CD4-positive, alpha-beta T cell treated with Interleukin-4 for 1 hour (primary cell): ENCODE data around the gene RUNX2.
A peak's percentile ranks its signal among the peaks of the same experiment; 100 is the strongest.

Experiments
- DNase-seq, 2 donors: peaks; one replicate each; pipeline ENCODE4 v3.0.0-alpha.2; 2020 to 2022

Gene RUNX2

DNA sequence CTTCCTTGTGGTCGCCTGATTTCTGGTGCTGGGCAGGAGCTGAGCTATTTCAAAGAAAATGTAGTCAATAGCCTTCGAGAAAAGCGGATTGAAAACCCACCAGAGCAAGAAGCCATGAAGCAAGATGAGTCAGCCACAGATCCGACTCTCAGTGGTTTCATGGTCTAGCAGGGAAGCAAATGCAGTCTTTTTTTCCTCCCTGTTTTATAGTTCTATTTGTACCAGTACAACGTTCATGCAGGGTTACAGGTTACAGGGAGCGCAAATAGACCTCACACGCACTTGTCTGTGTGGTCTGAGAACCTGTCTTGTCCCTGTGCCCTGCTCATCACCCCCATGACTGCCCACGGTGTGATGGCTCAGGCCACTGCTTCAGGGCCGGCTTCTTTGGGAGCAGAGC lies 359.4 kb downstream of the RUNX2 start:
- no peak for DNase-seq

DNA sequence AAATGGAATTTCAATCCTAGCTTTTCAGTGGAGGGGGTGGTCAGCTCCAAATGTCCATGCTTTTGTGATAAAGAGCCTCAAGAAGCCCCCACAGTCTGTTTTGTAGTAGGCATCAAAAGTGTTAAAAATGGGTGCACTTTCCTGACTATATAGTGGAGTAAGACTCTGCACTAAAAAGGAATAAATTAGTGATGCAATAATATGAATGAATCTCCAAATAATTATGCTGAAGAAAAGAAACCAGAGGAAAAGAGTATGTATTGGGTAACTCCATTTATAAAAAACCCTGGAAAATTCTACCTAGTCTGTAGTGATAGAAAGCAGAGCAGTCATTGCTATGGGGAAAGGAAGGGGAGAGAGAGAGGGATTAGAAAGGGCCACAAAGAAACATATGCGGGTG lies 360.1 kb downstream of the RUNX2 start:
- DNase-seq = no peak

DNA sequence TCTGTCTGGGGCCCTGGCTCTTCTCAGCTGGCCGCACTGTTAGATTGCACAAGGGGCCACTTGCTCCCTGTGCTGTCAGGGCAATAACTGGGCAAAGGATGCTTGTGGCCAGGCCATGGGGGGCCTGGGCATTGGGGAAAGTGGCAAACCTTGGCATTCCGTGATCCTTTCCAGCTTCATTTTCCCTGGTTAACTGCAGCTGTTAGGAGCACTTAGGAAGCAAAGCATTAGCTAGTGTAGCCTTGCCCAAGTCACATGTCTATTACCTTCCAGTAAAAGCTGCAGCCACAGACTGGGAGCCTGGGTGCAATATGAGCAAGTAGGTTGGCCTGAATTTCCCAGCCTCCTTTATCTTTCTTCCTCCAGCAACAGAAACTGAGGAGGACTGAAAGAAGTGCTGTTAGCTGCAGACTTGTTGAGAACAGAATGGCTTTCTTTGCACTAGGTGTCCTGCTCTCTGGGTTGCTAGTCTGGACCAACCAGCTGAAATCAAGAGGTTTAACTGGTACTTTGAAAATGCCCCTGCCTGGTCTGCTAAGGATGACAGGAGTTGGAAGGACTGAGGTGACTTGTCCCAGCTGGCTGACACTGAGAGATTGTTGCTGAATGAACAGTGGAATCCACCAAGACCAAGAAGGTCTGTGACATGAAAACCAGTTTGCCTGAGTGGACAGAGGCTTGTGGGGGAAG lies 361.9 kb downstream of the RUNX2 start:
- DNase-seq = no peak

DNA sequence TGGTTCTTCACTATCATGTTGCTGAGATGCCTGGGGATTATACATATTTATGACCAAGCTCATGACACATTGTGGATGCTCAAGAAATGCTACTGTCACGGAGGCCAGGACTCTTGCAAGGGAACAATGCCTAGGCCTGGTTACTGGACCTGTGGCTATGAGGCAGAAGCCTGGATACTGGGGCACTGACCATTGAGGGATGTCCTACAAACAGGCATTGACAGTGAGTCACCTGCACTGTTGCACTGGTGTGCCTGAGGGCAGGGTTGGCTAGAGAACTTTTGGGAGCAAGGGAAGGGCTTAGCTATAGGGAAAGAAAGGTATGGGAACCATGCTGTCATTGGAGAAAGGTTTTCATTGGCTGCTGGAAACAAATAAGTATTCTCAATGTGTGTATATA lies 362.7 kb downstream of the RUNX2 start:
- DNase-seq = no peak

DNA sequence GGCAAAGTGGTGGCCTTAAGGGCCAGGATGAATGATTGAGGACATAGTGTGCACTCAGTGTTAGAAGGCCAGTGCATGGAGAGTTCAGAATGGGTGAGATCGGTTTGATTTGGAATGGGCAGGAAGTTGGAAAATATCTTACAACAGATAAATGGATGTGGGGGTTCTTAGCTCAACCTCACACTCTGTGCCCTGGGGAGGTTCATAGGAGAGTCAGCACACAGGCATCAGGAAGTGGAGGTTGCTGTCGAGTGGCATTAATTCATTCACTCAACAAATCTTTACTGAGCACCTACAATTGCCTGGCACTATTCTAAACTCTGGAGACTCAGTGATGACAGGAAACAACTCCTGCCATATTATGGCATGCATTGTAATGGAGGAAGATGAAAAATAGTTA lies 363.3 kb downstream of the RUNX2 start:
- DNase-seq = no peak

DNA sequence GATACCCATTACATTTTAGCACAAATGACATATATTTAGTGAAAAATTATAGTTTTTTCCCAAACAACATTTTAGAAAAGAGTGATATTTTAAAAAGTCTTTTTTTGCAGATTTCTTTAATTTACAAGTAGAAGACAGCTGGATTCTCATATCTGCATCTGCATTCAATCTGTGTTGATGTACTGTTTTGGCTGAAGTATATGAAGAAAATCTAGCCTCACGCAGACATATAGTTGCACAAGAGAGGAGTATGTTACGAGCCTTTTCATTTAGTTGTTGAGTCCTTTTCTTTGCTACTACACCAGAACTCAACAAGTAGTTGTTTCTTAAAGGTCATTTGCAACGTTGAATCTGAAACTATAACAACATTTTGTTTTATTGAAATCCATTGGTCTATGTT lies 363.9 kb downstream of the RUNX2 start:
- no peak for DNase-seq

DNA sequence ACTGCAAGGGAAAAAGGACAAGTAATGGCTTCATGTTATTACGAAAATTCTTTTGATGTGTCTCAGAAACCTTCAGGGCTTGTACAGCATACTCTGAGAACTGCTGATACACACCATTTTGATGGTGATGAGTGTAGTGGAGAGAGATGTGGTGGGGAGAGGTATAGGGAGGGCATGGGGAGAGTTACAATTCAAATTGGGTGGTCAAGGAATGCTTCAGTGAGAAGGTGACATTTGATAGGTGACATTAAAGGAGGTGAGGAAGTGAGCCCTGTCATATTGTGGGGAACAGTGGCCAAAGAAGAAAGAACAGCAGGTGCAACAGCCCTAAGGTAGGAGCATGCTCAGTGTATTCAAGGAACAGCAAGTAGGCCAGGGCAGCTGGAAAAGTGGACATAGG lies 368.6 kb downstream of the RUNX2 start:
- DNase-seq = no peak

DNA sequence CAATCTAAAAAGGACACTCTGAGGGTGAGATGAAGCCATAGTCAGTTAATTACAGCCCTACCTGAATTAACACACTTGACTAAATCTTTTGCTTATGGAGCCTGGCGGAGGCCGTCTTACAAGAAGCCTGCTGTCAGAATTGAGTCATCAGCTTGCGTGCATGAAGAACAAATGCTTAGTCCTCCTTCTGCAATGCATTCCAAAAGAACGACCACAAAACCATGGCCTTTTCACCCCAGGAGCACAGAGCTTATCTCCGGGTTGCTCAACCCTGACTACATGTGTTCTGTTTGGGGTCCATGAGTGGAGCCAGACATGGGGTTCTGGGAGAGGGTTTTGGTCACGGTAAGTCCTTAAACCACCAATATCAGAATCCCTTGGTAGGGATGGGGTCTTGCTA lies 369.5 kb downstream of the RUNX2 start:
- DNase-seq = no peak

DNA sequence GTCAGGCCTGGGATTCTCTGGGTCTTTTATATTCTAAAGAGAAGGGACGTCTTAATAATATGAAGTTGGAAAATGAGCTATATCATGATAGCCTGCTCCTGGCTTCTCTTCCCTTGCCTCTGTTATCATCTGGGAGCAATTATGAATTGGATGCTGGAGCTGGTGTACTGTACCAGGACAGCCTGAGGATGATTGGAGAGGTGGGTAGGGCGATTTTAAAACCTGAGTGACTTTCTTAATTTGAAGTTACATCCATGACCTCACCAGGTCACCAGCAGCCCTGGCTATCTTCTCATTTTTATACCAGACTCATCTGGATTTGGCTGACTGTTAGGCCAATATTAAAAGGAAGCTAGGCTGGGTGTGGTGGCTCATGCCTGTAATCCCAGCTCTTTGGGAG lies 369.9 kb downstream of the RUNX2 start:
- no peak for DNase-seq

DNA sequence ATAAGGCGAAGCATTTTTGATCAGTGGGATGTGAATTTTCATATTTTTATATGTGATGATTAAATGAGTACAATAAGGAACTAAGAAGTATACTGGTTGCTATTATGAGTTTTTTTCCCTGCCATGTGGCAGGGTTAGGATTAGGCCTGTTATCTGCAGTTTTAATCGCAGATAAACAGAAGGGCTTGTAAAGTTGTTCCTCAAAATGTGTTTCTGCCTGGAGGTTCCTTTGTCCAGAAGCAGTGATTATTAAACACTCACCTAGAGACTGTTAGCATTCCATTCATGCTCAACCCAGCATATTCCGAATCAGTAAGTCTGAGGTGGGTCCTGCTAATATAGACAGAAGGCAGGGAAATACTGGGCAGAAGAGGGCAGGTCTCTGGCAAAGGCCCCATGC lies 371.5 kb downstream of the RUNX2 start:
- DNase-seq = no peak

DNA sequence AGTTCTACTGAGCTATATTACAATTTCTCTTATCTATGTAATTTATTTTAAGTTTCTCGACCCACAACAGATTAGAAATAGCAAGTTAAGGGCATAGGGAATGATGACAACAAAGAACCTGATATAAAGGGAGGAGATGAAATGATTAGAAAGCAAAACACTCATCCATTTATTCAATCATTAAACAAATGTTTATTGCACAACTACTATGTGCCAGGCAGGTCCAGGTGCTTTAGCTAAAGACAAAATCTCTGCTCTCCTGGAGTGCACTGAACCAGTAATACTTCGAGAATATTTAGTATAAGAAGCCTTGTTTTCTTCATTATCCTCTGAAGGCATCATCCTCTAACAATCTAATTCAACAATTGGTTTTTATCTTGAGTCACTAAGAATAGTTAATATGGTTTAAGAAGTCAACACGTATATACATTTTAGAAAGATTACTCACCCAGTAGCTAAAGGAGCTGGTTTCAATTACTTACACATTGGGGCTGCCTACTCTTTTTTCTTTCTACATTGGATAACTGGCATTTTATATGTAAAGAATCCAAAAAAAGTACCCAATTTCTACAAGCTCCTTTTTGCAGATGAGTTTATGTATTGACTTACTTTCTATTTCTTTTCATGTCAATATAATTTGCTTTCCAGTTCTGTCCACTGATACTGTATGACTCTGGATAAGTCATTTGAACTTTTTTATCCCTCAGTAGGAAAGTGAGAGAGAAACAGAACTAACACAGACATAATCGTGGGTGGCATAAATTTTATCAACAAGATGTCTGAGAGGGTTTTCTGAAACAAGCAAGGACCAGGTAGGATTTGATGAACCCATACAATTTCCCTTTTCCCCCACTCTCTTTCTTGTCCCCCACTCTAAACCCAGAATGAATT lies 375.0 kb downstream of the RUNX2 start:
- DNase-seq = no peak

DNA sequence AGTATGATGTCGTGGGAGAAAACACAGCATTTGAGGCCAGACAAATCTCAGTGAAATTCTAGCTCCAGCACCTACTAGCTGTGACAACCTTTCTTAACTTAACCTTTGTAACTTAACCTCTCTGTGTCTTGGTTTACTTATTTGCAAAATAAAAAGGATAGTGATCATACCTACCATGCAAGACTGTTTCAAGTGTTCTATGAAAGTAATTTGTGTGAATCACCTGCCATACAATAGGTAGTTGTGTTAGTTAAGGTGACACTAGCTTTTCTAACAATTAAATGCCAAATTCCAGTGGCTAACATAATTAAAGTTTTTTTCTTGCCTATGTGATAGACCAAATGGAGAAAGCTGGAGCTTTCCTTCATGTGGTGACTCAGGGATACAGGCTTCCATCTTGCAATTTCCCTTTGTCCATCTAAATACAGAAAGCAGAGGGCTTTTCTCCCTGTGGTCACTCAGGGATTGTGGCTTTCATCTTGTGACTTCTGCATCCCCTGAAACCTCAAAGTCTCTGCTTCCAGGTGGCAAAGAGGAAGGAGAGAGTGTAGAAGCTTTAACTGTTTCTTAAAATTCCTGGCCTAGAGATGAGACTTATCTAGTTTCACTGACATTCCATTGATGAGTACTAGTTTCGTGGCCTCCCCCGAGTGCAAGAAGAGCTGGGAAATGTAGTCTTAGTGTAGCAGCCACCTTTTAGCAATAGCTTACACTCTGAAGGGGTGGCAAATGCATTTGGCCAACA lies 376.1 kb downstream of the RUNX2 start:
- DNase-seq = no peak

DNA sequence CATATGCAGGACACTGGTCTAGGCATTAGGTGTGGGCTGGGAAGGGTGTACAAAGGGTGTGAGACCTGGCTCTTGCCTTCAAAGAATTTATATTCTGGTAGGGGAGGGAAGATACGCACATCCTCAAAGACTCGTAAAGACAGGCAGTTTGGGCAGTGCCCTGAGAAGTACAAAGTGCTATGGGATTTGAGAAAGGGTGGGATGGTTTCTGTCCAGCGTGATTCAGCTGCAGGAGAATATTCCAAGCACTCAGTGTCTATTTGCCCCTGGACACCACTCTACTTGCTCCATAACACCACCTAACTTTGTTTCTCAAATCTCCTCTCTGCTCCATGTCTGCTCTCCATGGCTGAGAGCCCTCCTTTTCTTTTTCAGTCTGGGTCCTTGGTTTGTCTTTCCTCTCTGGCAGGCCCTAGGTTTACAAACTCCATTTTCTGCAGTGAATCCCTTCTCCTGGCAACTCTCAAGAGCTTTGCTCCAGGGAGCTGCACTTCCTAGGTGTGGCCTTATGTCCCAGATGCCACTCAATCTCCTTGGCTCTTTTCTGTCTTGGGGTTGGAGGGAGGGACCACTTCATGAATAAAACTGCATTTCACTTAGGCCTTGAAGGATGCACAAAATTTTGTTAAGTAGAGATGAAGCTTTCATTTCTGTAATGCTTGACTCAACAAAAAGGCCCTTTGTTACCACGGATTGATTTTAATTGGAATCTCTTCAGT lies 377.2 kb downstream of the RUNX2 start:
- DNase-seq = no peak

DNA sequence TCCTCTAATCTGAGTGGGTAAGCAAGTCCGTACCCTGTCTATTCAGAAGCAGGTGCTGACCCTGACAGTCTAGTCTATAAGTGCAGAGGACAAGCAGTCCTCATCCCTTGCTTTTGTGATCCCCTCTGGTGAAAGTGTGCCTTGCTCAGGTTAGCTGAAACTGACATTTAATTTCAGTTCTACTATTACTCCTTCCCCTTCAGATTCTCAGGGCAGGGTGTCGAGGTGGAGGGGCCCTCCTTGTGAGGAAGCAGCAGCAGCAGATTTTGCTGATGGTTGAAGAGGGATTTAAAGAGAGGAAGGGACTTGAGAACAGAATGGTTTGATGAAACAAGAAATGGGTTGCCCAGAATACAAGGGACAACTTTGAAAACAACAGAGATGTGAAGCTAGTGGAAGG lies 378.2 kb downstream of the RUNX2 start:
- DNase-seq = no peak

DNA sequence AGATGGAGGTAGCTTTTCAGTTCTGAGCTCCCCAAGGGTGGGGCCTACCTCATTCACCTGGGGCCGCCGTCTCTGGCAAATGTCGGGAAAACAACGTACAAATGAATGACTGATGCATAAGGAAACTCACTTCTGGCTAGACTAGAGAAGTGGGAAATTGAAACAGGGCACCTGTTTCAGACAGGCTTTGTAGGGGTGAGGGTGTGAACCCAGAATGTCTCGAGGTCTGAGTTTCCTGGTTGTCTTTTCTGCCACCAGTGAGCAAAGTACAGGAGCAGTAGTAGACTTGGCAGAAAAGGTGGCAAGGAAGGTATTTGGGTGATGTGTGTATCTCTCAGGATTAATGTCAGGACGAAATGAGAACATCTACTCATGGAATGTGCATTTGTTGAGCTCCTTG lies 379.0 kb downstream of the RUNX2 start:
- DNase-seq = no peak

DNA sequence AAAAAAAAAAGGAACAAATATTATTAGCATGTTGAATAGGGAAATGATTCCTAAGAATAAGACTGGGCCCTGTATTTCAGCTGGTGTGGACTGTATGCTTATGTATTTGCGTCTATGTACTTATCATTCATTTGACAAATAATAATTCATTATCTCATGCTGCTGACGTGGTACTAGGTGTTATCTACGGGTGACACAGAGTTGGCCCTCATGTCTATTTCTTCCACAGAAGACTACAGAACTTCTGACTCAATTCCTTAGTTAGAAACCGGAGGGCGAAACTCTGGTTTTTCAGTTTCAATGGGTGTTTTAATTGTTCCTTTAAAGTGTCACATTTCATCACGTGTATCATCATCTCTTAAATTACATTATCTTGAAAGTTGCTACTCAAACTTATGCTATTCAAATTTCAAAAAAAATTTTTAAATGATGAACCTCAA lies 381.7 kb downstream of the RUNX2 start:
- peak; percentile 20 to 22 for DNase-seq

DNA sequence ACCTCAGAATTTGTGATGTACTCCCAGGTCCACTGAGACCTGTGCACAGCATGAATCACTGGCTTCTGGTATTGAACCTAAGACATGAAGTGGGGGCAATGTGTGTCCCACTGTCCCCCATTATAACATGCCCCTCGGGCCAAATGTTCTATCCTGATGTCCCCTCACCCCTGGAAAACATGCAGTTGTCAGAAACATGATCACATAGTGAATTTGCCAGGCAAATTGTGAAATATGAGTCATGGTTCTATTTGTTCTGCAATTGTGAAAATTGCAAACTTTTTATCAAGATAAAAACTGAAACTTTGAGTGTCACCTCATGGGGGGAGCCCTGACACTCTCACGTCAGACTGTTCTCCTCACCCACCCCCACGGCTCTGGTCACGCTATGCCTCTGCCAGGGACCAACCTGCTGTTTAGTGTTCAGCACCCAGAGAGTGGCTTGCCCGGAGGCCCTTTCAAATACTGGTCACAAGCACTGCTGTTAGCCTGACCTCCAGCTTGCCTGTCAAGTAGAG lies 382.2 kb downstream of the RUNX2 start:
- peak; percentile 24 to 62 for DNase-seq

DNA sequence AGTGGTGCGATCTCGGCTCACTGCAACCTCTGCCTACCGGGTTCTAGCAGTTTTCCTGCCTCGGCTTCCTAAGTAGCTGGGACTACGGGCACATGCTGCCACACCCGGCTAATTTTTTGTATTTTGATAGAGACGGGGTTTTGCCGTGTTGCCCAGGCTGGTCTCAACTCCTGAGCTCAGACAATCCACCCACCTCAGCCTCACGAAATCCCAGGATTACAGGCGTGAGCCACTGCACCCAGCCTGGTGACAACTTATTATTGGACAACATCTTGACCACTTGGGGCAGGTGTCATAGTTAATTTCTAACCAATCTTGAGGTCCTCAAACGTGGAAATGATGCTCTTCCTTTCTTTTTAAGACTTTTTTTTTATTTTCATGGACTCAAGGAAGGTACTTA lies 383.9 kb downstream of the RUNX2 start:
- DNase-seq = no peak

DNA sequence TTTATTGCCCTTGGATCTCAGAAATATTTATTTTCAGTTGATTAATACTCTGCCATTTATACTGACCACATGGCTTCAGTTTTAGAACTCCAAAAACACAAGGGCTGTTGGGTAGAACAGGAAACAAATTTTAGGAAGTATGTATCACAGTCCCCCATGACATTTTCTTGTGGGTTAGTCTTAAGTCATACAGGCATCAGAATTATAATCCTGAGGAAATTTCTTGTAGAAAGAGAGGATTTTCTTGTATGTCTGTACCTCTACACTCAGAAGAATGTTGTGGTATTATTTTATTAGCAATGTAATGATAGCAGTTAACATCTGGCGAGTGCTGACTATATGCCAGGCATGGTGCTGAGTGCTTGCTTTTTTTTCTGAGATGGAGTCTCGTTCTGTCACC lies 384.7 kb downstream of the RUNX2 start:
- no peak for DNase-seq
